Keratinocyte (primary cell): ENCODE data around the gene GOLT1A. TPM values are rescaled to one million over a fixed set of nuclear protein-coding genes. Genes with fewer than 3 reads are reported as not detected.

ENCODE experiments used
- DNase-seq: peaks from one replicate; pipeline ENCODE4 v3.0.0-alpha.2; 2011; ENCODE audit warnings: low read depth, missing footprints, low spot score
- FAIRE-seq: peaks from 2 replicates; lab custom pipeline; 2011; peaks lifted over from hg19 to GRCh38; lab: Jason Lieb, UNC
- H2AFZ ChIP-seq: 2 replicates; pipeline ENCODE4 v1.6.0; 2012; ENCODE audit warnings: low read length, control low read depth, inconsistent platforms; ENCODE audit not compliant: control insufficient read depth
- H3K27ac ChIP-seq: 2 replicates; pipeline ENCODE4 v1.5.1; 2011; ENCODE audit warnings: low read length; ENCODE audit not compliant: control insufficient read depth, insufficient read depth
- H3K27me3 ChIP-seq: 3 replicates; pipeline ENCODE4 v1.6.0; 2011; ENCODE audit warnings: low read length; ENCODE audit not compliant: control insufficient read depth, insufficient read depth; ENCODE audit errors: extremely low read depth
- H3K36me3 ChIP-seq, 2 experiments: 2 replicates in 1 of 2; 3 replicates in 1 of 2; pipeline ENCODE4 v1.5.1; 2011; ENCODE audit warnings: low read length in 2 of 2, mild to moderate bottlenecking in 1 of 2; ENCODE audit not compliant: control insufficient read depth in 2 of 2, insufficient read depth in 2 of 2; ENCODE audit errors: extremely low read depth in 1 of 2
- H3K4me1 ChIP-seq: 3 replicates; pipeline ENCODE4 v1.5.1; 2011; ENCODE audit warnings: low read length; ENCODE audit not compliant: control insufficient read depth, insufficient read depth; ENCODE audit errors: extremely low read depth
- H3K4me2 ChIP-seq: 3 replicates; pipeline ENCODE4 v1.6.0; 2011; ENCODE audit warnings: low read depth, low read length; ENCODE audit not compliant: control insufficient read depth, insufficient read depth; ENCODE audit errors: extremely low read depth
- H3K4me3 ChIP-seq, 3 experiments: fragments of 200-600 bp in 1 of 3; sonication (generic) in 1 of 3; 2 replicates in 2 of 3; 3 replicates in 1 of 3; pipeline ENCODE4 v1.5.1; 2011 to 2016; ENCODE audit warnings: low read length in 3 of 3, mild to moderate bottlenecking in 3 of 3, control low read depth in 2 of 3, inconsistent platforms in 1 of 3, low read depth in 1 of 3, mixed read lengths in 1 of 3, mixed run types in 1 of 3, moderate library complexity in 1 of 3; ENCODE audit not compliant: control insufficient read depth in 2 of 3, insufficient read depth in 2 of 3; ENCODE audit errors: extremely low read depth in 1 of 3
- H3K79me2 ChIP-seq: 2 replicates; pipeline ENCODE4 v1.6.0; 2012; ENCODE audit warnings: low read length; ENCODE audit not compliant: control insufficient read depth, insufficient read depth
- H3K9ac ChIP-seq: 3 replicates; pipeline ENCODE4 v1.6.0; 2011; ENCODE audit warnings: low read length; ENCODE audit not compliant: control insufficient read depth, insufficient read depth; ENCODE audit errors: extremely low read depth
- H3K9me1 ChIP-seq: 3 replicates; pipeline ENCODE4 v1.6.0; 2011; ENCODE audit warnings: low read length; ENCODE audit not compliant: control insufficient read depth, insufficient read depth; ENCODE audit errors: extremely low read depth
- H3K9me3 ChIP-seq: 2 replicates; pipeline ENCODE4 v1.5.1; 2012; ENCODE audit warnings: low read depth, low read length; ENCODE audit not compliant: control insufficient read depth
- H4K20me1 ChIP-seq: 3 replicates; pipeline ENCODE4 v1.6.0; 2011; ENCODE audit warnings: low read length; ENCODE audit not compliant: control insufficient read depth, insufficient read depth; ENCODE audit errors: extremely low read depth
- EZH2 ChIP-seq: IDR thresholded peaks from one replicate; pipeline ENCODE4 v1.6.1; 2012; ENCODE audit warnings: inconsistent platforms, mild to moderate bottlenecking, low read length, moderate library complexity
- dilution Hi-C: fragments of 300-500 bp; cut with MboI; formaldehyde crosslinking; loops from one replicate; pipeline ENCODE4 v1.7.0; 2020; ENCODE audit warnings: low sequenced_read_pairs; ENCODE audit not compliant: extremely low pct_ligation_motif_present
- polyA plus RNA-seq, 5 experiments: library from polyadenylated mRNA; depleted of rRNA in 3 of 5; stranded (reverse) in 3 of 5; stranded (forward) in 1 of 5; unstranded in 1 of 5; fragments of >200 nt; gene quantifications; 1 replicate in 1 of 5; 2 replicates in 3 of 5; 3 replicates in 1 of 5; pipeline versions ENCODE4 v1.2.1 to v1.2.3, GENCODE V29; 2011 to 2012; ENCODE audit warnings: missing spikeins in 2 of 5, low read depth in 1 of 5, low replicate concordance in 1 of 5
- TF ChIP-seq, protein P1 (sequence below), 3 experiments: IDR thresholded peaks in 1 of 3; conservative IDR thresholded peaks in 1 of 3; optimal IDR thresholded peaks in 1 of 3; 2 replicates in 2 of 3; 3 replicates in 1 of 3; pipeline versions ENCODE3 to v1.5.1; 2011; ENCODE audit warnings: low read length in 3 of 3, mild to moderate bottlenecking in 3 of 3, moderate library complexity in 2 of 3, control low read depth in 1 of 3, inconsistent platforms in 1 of 3; ENCODE audit not compliant: insufficient read depth in 2 of 3; ENCODE audit errors: extremely low read depth in 1 of 3

Gene GOLT1A
- polyA plus RNA-seq, 1 donor (not counting 4 experiments of a cell fraction or from before 2014, with no cell fraction given), result 0.46 TPM

DNA sequence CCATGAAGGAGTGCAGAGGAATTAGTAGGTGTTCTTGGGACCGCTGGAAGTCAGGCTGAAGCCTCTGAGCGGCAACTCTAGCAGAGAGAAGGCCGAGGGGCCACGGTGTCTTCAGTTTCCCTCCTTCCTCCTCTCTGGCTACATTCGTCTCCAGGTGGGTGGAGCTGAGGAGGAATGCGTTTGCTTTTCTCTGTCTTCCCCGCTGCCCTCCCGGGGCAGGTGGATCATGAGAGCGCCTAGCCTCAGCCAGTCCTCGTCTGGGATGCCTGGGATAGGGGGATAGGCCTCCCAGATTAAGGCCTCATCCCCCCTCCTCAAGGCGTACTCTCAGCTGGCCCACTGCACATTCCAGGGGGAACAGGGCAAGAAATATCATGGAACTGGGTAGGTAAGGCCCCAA is 7.5 kb upstream of the GOLT1A start:
- no peak for TF ChIP-seq EZH2
- TF ChIP-seq, protein P1, sequence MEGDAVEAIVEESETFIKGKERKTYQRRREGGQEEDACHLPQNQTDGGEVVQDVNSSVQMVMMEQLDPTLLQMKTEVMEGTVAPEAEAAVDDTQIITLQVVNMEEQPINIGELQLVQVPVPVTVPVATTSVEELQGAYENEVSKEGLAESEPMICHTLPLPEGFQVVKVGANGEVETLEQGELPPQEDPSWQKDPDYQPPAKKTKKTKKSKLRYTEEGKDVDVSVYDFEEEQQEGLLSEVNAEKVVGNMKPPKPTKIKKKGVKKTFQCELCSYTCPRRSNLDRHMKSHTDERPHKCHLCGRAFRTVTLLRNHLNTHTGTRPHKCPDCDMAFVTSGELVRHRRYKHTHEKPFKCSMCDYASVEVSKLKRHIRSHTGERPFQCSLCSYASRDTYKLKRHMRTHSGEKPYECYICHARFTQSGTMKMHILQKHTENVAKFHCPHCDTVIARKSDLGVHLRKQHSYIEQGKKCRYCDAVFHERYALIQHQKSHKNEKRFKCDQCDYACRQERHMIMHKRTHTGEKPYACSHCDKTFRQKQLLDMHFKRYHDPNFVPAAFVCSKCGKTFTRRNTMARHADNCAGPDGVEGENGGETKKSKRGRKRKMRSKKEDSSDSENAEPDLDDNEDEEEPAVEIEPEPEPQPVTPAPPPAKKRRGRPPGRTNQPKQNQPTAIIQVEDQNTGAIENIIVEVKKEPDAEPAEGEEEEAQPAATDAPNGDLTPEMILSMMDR (optimal IDR thresholded peaks at IDR 0.05 in 1 of 3, IDR thresholded peaks at IDR 0.05 in 1 of 3, conservative IDR thresholded peaks at IDR 0.05 in 1 of 3; ENCODE audit: extremely low read depth in 1 of 3, insufficient read depth in 2 of 3, low read length in 3 of 3), result no peak
- Histone ChIP-seq H3K36me3 (peaks cover 0 to 3% of the 10 kb centered on the region in 2 experiments), H3K27ac (no peak overlapping the region), H3K9me3 (no peaks in the 10 kb centered on the region), H2AFZ (no peak overlapping the region), H3K4me3 (no peak overlapping the region), H3K27me3 (no peaks in the 10 kb centered on the region), H4K20me1 (no peaks in the 10 kb centered on the region), H3K79me2 (no peaks in the 10 kb centered on the region), H3K4me2 (no peak overlapping the region), H3K4me1 (peaks cover 15% of the 10 kb centered on the region), H3K9me1 (no peaks in the 10 kb centered on the region), H3K9ac (no peak overlapping the region)
- no peak for DNase-seq
- dilution Hi-C loops, result no loop called here
- FAIRE-seq, result no peak

DNA sequence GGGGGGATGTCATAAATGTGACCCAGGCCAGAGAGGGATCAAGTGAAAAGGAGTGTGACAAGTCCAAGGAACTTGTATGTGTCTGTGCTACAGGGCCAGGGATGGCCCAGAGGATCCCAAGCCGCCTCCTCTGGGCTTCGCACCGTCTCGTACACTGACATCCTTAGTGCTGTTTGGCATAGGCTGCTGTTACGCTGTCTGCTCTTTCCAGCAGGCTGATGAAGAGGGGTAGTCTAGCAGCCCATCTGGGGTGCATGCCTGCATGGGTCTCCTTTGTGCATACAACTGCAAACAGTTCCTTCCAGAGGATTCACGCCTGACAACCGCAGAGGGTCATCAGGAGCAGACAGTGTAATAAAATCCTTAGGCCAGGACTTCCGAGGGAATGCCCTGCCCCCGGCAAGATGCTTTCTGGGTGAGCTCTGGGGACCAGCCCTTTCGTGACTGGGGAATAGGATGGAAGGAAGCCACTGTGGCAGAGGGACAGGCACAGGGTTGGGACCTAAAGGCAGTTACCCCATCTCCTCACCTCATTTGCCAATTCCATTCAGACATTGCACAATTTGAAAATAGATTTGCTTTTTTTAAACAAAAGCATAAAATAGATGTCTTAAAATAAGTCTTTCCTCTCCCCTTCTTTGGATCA is 6.3 kb upstream of the GOLT1A start:
- Histone ChIP-seq H3K36me3 (peaks cover 0 to 3% of the 10 kb centered on the region in 2 experiments), H3K27me3 (no peaks in the 10 kb centered on the region), H3K4me1 (peaks cover 4% of the 10 kb centered on the region), H3K4me2 (no peak overlapping the region), H2AFZ (no peak overlapping the region), H4K20me1 (no peaks in the 10 kb centered on the region), H3K79me2 (no peaks in the 10 kb centered on the region), H3K27ac (no peak overlapping the region), H3K4me3 (no peak overlapping the region), H3K9ac (no peak overlapping the region), H3K9me1 (no peaks in the 10 kb centered on the region), H3K9me3 (no peaks in the 10 kb centered on the region)
- dilution Hi-C loops, result no loop called here
- DNase-seq (no peak), FAIRE-seq (no peak)
- TF ChIP-seq EZH2, result no peak
- TF ChIP-seq, protein P1 (optimal IDR thresholded peaks at IDR 0.05 in 1 of 3, IDR thresholded peaks at IDR 0.05 in 1 of 3, conservative IDR thresholded peaks at IDR 0.05 in 1 of 3; ENCODE audit: extremely low read depth in 1 of 3, insufficient read depth in 2 of 3, low read length in 3 of 3), result no peak
